HCT116 (cell line): ENCODE data around the gene ELOB. TPM values are rescaled to one million over a fixed set of nuclear protein-coding genes. Genes with fewer than 3 reads are reported as not detected.

ENCODE experiments used
- ATAC-seq: fragments of 200-7000 bp; cut with Tn5 transposase; 2 replicates; pipeline ENCODE4 v1.9.1; 2020; ENCODE audit warnings: mild to moderate bottlenecking, moderate library complexity
- BruUV-seq: library from RNA; stranded (reverse); fragments of 400-500 nt; replicated peaks from 2 replicates; lab custom pipeline; 2021; lab: Mats Ljungman, UMichigan
- CTCF ChIA-PET: fragments of 300-600 bp; sonication (Branson Sonifier 250); formaldehyde crosslinking; loops from one replicate; lab custom pipeline; 2021; ENCODE audit warnings: antibody characterized with exemption; lab: Charles Lee
- POLR2A ChIA-PET: fragments of 300-600, 350-600 bp; sonication (Branson Sonifier 250); formaldehyde crosslinking; loops from one replicate; lab custom pipeline; 2021; ENCODE audit warnings: antibody characterized with exemption; lab: Charles Lee
- RAD21 ChIA-PET, 2 experiments: fragments of 300-600 bp; sonication (Branson Sonifier 250); formaldehyde crosslinking; loops; one replicate each; lab custom pipeline; 2023; ENCODE audit warnings: low total read pairs in 2 of 2; ENCODE audit not compliant: uncharacterized antibody in 2 of 2, unreplicated experiment in 2 of 2, low non-redundant PET in 1 of 2; lab: Charles Lee
- DNase-seq: peaks from one replicate; pipeline ENCODE4 v3.0.0-alpha.2; 2010; ENCODE audit warnings: low read depth, low spot score
- H2AFZ ChIP-seq: fragments of 200-600 bp; shearing (Covaris generic), sonication (generic); 2 replicates; pipeline ENCODE4 v1.6.1; 2017; ENCODE audit warnings: low read depth, mixed run types, mixed read lengths, antibody characterized with exemption, low read length; ENCODE audit not compliant: poor library complexity, severe bottlenecking
- H3K27ac ChIP-seq: 2 replicates; pipeline ENCODE4 v1.5.1; 2012; ENCODE audit warnings: low read depth, low read length
- H3K27me3 ChIP-seq: fragments of 200-600 bp; sonication (generic); 2 replicates; pipeline ENCODE4 v1.6.1; 2016; ENCODE audit warnings: mixed run types, low read length, mixed read lengths; ENCODE audit not compliant: insufficient read depth
- H3K36me3 ChIP-seq, 2 experiments: fragments of 200-500 bp in 1 of 2; fragments of 200-600 bp in 1 of 2; sonication (Bioruptor generic) in 1 of 2; sonication (generic) in 1 of 2; 2 replicates each; pipeline versions ENCODE4 v1.5.1 to v1.6.1; 2014 to 2016; ENCODE audit warnings: low read length in 2 of 2, inconsistent platforms in 1 of 2, mixed read lengths in 1 of 2, mixed run types in 1 of 2; ENCODE audit not compliant: insufficient read depth in 2 of 2, control insufficient read depth in 1 of 2
- H3K4me1 ChIP-seq, 2 experiments: fragments of 200-600 bp in 1 of 2; sonication (generic) in 1 of 2; 2 replicates each; pipeline versions ENCODE4 v1.5.1 to v1.6.1; 2012 to 2017; ENCODE audit warnings: low read length in 2 of 2, inconsistent platforms in 1 of 2, mild to moderate bottlenecking in 1 of 2, mixed read lengths in 1 of 2, mixed run types in 1 of 2, moderate library complexity in 1 of 2; ENCODE audit not compliant: insufficient read depth in 2 of 2, control insufficient read depth in 1 of 2
- H3K4me2 ChIP-seq: fragments of 200-600 bp; sonication (generic); 2 replicates; pipeline ENCODE4 v1.6.1; 2017; ENCODE audit warnings: mixed run types, low read length, mixed read lengths
- H3K4me3 ChIP-seq, 2 experiments: fragments of 200-600 bp in 1 of 2; sonication (generic) in 1 of 2; replicated peaks in 1 of 2; 2 replicates each; pipeline ENCODE4 v1.5.1; 2011 to 2016; ENCODE audit warnings: low read length in 2 of 2, control low read depth in 1 of 2, low read depth in 1 of 2, mild to moderate bottlenecking in 1 of 2, mixed read lengths in 1 of 2, mixed run types in 1 of 2
- H3K79me2 ChIP-seq: fragments of 200-600 bp; sonication (generic); 2 replicates; pipeline ENCODE4 v1.6.1; 2017; ENCODE audit warnings: mild to moderate bottlenecking, mixed run types, low read length, moderate library complexity, mixed read lengths; ENCODE audit not compliant: insufficient read depth
- H3K9ac ChIP-seq: fragments of 200-600 bp; sonication (generic); 2 replicates; pipeline ENCODE4 v1.6.1; 2016; ENCODE audit warnings: low read length, mixed read lengths
- H3K9me2 ChIP-seq: fragments of 200-600 bp; sonication (generic), shearing (Covaris generic); 2 replicates; pipeline ENCODE4 v1.6.1; 2017; ENCODE audit warnings: mixed run types, mild to moderate bottlenecking, moderate library complexity; ENCODE audit not compliant: insufficient read depth
- H3K9me3 ChIP-seq, 2 experiments: fragments of 200-500 bp in 1 of 2; fragments of 200-600 bp in 1 of 2; sonication (Bioruptor generic) in 1 of 2; sonication (generic) in 1 of 2; 2 replicates each; pipeline ENCODE4 v1.6.1; 2014 to 2017; ENCODE audit warnings: low read length in 2 of 2, mixed read lengths in 2 of 2, inconsistent platforms in 1 of 2, low read depth in 1 of 2, mild to moderate bottlenecking in 1 of 2, mixed run types in 1 of 2, moderate library complexity in 1 of 2; ENCODE audit not compliant: control insufficient read depth in 1 of 2, insufficient read depth in 1 of 2
- H4K20me1 ChIP-seq: fragments of 200-600 bp; sonication (generic), shearing (Covaris generic); 2 replicates; pipeline ENCODE4 v1.6.1; 2017; ENCODE audit warnings: mixed run types, mild to moderate bottlenecking, moderate library complexity; ENCODE audit not compliant: insufficient read depth
- ATF3 ChIP-seq: IDR thresholded peaks from 2 replicates; pipeline ENCODE4 v1.6.1; 2012
- CBX3 ChIP-seq: IDR thresholded peaks from 2 replicates; pipeline ENCODE4 v1.6.1; 2012; ENCODE audit warnings: low read depth
- CTCF ChIP-seq, 3 experiments: fragments of 200-600 bp in 1 of 3; sonication (generic) in 1 of 3; IDR thresholded peaks in 2 of 3; conservative IDR thresholded peaks in 1 of 3; 2 replicates each; pipeline ENCODE4 v1.5.1; 2012 to 2017; ENCODE audit warnings: low read depth in 2 of 3, low read length in 2 of 3, antibody characterized with exemption in 1 of 3, borderline replicate concordance in 1 of 3, control low read depth in 1 of 3, mild to moderate bottlenecking in 1 of 3, mixed read lengths in 1 of 3, mixed run types in 1 of 3, moderate library complexity in 1 of 3; ENCODE audit not compliant: insufficient read depth in 1 of 3
- EGR1 ChIP-seq: IDR thresholded peaks from 2 replicates; pipeline ENCODE4 v1.6.1; 2012; ENCODE audit warnings: low read depth
- ELF1 ChIP-seq: IDR thresholded peaks from 2 replicates; pipeline ENCODE4 v1.6.1; 2012; ENCODE audit warnings: low read depth, borderline replicate concordance
- EZH2 ChIP-seq: fragments of 200-600 bp; sonication (generic); IDR thresholded peaks from 2 replicates; pipeline ENCODE4 v1.6.1; 2017; ENCODE audit warnings: antibody characterized with exemption, mixed run types
- EZH2phosphoT487 ChIP-seq: fragments of 200-600 bp; IDR thresholded peaks from 2 replicates; pipeline ENCODE4 v1.6.1; 2018; ENCODE audit warnings: antibody characterized with exemption, borderline replicate concordance
- FOSL1 ChIP-seq: IDR thresholded peaks from 2 replicates; pipeline ENCODE4 v1.6.1; 2012; ENCODE audit warnings: low read depth
- MAX ChIP-seq: IDR thresholded peaks from 2 replicates; pipeline ENCODE4 v1.6.1; 2012
- POLR2AphosphoS5 ChIP-seq: IDR thresholded peaks from 2 replicates; pipeline ENCODE4 v1.6.1; 2011; ENCODE audit warnings: mild to moderate bottlenecking, low read depth, low read length, moderate library complexity
- RAD21 ChIP-seq: IDR thresholded peaks from 2 replicates; pipeline ENCODE4 v1.6.1; 2012; ENCODE audit warnings: low read depth, mild to moderate bottlenecking
- REST ChIP-seq: IDR thresholded peaks from 2 replicates; pipeline ENCODE4 v1.6.1; 2012; ENCODE audit warnings: low read depth
- SIN3A ChIP-seq: IDR thresholded peaks from 2 replicates; pipeline ENCODE4 v1.6.1; 2012; ENCODE audit warnings: low read depth
- SP1 ChIP-seq: IDR thresholded peaks from 2 replicates; pipeline ENCODE4 v1.6.1; 2012; ENCODE audit warnings: low read depth
- SRF ChIP-seq: IDR thresholded peaks from 2 replicates; pipeline ENCODE4 v1.6.1; 2012; ENCODE audit warnings: low read depth
- TCF7L2 ChIP-seq: IDR thresholded peaks from 2 replicates; pipeline ENCODE4 v1.7.0; 2011; ENCODE audit warnings: borderline replicate concordance, inconsistent platforms; ENCODE audit not compliant: insufficient read depth, insufficient read length; ENCODE audit errors: extremely low read depth
- YY1 ChIP-seq: IDR thresholded peaks from 2 replicates; pipeline ENCODE4 v1.6.1; 2011; ENCODE audit warnings: low read length, low read depth, moderate library complexity, mild to moderate bottlenecking; ENCODE audit not compliant: insufficient replicate concordance; ENCODE audit errors: extremely low read depth
- ZBTB33 ChIP-seq: IDR thresholded peaks from 2 replicates; pipeline ENCODE4 v1.6.1; 2011; ENCODE audit warnings: mild to moderate bottlenecking, low read length, moderate library complexity; ENCODE audit not compliant: insufficient replicate concordance; ENCODE audit errors: extremely low read depth
- ZNF274 ChIP-seq: fragments of 200-500 bp; sonication (Bioruptor generic); IDR thresholded peaks from 2 replicates; pipeline ENCODE4 v1.6.1; 2014; ENCODE audit warnings: mild to moderate bottlenecking, low read depth, low read length, inconsistent platforms
- intact Hi-C: fragments of 100-400 bp; cut with micrococcal nuclease; formaldehyde crosslinking; loops from 2 replicates; pipeline ENCODE4 v1.10.0; 2022
- total RNA-seq: library from RNA; stranded (reverse); gene quantifications from one replicate; pipeline ENCODE4 v1.2.1, GENCODE V29; 2021; ENCODE audit not compliant: unreplicated experiment

The ELOB gene
- total RNA-seq, 1 experiment from 2014 or later = 239 TPM

- H3K4me2 ChIP-seq = no peak overlapping the region
- intact Hi-C loops = no loop called here
- no peaks in the 10 kb centered on the region for H3K9me3 ChIP-seq
- no peaks in the 10 kb centered on the region for H3K27me3 ChIP-seq
- TF ChIP-seq TCF7L2 = no peak
- TF ChIP-seq SIN3A = no peak
- no peak for TF ChIP-seq EZH2
- no peak for TF ChIP-seq CTCF (IDR thresholded peaks at IDR 0.05 in 2 of 3, conservative IDR thresholded peaks at IDR 0.05 in 1 of 3; ENCODE audit: borderline replicate concordance in 1 of 3, insufficient read depth in 1 of 3, low read depth in 2 of 3, low read length in 2 of 3)
- TF ChIP-seq ATF3 = no peak
- no peak for TF ChIP-seq POLR2AphosphoS5
- TF ChIP-seq MAX = no peak
- no peak for TF ChIP-seq ELF1
- no peak for TF ChIP-seq EZH2phosphoT487
- no peak for TF ChIP-seq ZBTB33
- no peak for TF ChIP-seq SP1
- no peak for TF ChIP-seq YY1
- no peak for TF ChIP-seq ZNF274
- TF ChIP-seq CBX3 = no peak
- no peak for TF ChIP-seq EGR1
- no peak for TF ChIP-seq SRF
- no peak for TF ChIP-seq REST
- no peak for TF ChIP-seq RAD21
- TF ChIP-seq FOSL1 = no peak
- ChIA-PET RAD21 (no interaction called here), POLR2A (no interaction called here), CTCF (interaction anchor here (0.8 kb wide), 1 partner anchor 25 kb away, joined by 3 read pairs; no protein-coding TSS in a partner anchor)
- DNase-seq = no peak
- no peak for ATAC-seq
- H3K4me1 ChIP-seq = peaks cover 3 to 7% of the 10 kb centered on the region in 2 experiments; a peak in 1 of 4 replicates
- H3K9me2 ChIP-seq = no peaks in the 10 kb centered on the region
- no peaks in the 10 kb centered on the region for H3K36me3 ChIP-seq
- H3K9ac ChIP-seq = no peak overlapping the region
- no TSS peak for BruUV-seq
- no peaks in the 10 kb centered on the region for H4K20me1 ChIP-seq
- H3K27ac ChIP-seq = no peak overlapping the region
- H2AFZ ChIP-seq = no peak overlapping the region
- no peaks in the 10 kb centered on the region for H3K79me2 ChIP-seq
- no peak overlapping the region for H3K4me3 ChIP-seq
These were observed 37.6 kb upstream of the ELOB start for GRCh38 chr16:2814551-2815298.
